CD14-positive monocyte (primary cell): ENCODE data around the gene L3MBTL4. TPM values are rescaled to one million over a fixed set of nuclear protein-coding genes. Genes with fewer than 3 reads are reported as not detected.

Experiments used
- DNase-seq, 3 donors: peaks; one replicate each; pipeline ENCODE4 v3.0.0-alpha.2; 2011 to 2022
- H2AFZ ChIP-seq: 2 replicates; pipeline ENCODE4 v1.6.0; 2012; ENCODE audit warnings: mild to moderate bottlenecking, low read depth, low read length, inconsistent platforms; ENCODE audit not compliant: insufficient read depth, poor library complexity, severe bottlenecking
- H3K27ac ChIP-seq, 2 donors: 1 replicate in 1 of 2; 2 replicates in 1 of 2; pipeline ENCODE4 v1.5.1; 2012 to 2013; ENCODE audit warnings: low read length in 2 of 2, control low read depth in 1 of 2, inconsistent platforms in 1 of 2, low read depth in 1 of 2, mild to moderate bottlenecking in 1 of 2
- H3K27me3 ChIP-seq, 2 donors: one replicate each; pipeline versions ENCODE4 v1.6.0 to v1.6.1; 2011 to 2013; ENCODE audit warnings: low read length in 2 of 2; ENCODE audit not compliant: control insufficient read depth in 2 of 2, insufficient read depth in 2 of 2
- H3K36me3 ChIP-seq, 2 donors: replicated peaks in 1 of 2; 1 replicate in 1 of 2; 2 replicates in 1 of 2; pipeline versions ENCODE4 v1.5.1 to v1.6.1; 2012 to 2013; ENCODE audit warnings: low read length in 2 of 2, control low read depth in 1 of 2, inconsistent platforms in 1 of 2, mild to moderate bottlenecking in 1 of 2; ENCODE audit not compliant: insufficient read depth in 2 of 2, control insufficient read depth in 1 of 2
- H3K4me1 ChIP-seq, 2 donors: 1 replicate in 1 of 2; 2 replicates in 1 of 2; pipeline versions ENCODE4 v1.5.1 to v1.6.1; 2012 to 2013; ENCODE audit warnings: low read length in 2 of 2, control low read depth in 1 of 2, inconsistent platforms in 1 of 2, mild to moderate bottlenecking in 1 of 2, moderate library complexity in 1 of 2; ENCODE audit not compliant: insufficient read depth in 2 of 2, control insufficient read depth in 1 of 2
- H3K4me2 ChIP-seq: replicated peaks from 2 replicates; pipeline ENCODE3; 2012; ENCODE audit warnings: low read length, moderate library complexity, mild to moderate bottlenecking; ENCODE audit not compliant: poor library complexity, severe bottlenecking; ENCODE audit errors: extremely low read depth
- H3K4me3 ChIP-seq, 3 experiments: fragments of 200-600 bp in 1 of 3; sonication (generic) in 1 of 3; replicated peaks in 1 of 3; 1 replicate in 2 of 3; 2 replicates in 1 of 3; pipeline ENCODE4 v1.5.1; 2011 to 2013; ENCODE audit warnings: low read length in 3 of 3, mild to moderate bottlenecking in 3 of 3, control low read depth in 2 of 3, low read depth in 2 of 3, inconsistent platforms in 1 of 3, moderate library complexity in 1 of 3
- H3K79me2 ChIP-seq: 2 replicates; pipeline ENCODE4 v1.6.0; 2012; ENCODE audit warnings: mild to moderate bottlenecking, control low read depth, inconsistent platforms, low read length, moderate library complexity; ENCODE audit not compliant: insufficient read depth
- H3K9ac ChIP-seq: 2 replicates; pipeline ENCODE4 v1.6.0; 2017; ENCODE audit warnings: low read length, mild to moderate bottlenecking; ENCODE audit not compliant: insufficient read depth, poor library complexity, severe bottlenecking
- H3K9me3 ChIP-seq, 2 donors: replicated peaks in 1 of 2; 1 replicate in 1 of 2; 2 replicates in 1 of 2; pipeline versions ENCODE4 v1.5.1 to v1.6.1; 2012 to 2013; ENCODE audit warnings: low read length in 2 of 2, control low read depth in 1 of 2; ENCODE audit not compliant: control insufficient read depth in 1 of 2, insufficient read depth in 1 of 2
- H4K20me1 ChIP-seq: 2 replicates; pipeline ENCODE4 v1.6.0; 2012; ENCODE audit warnings: mild to moderate bottlenecking, low read length, control low read depth, moderate library complexity; ENCODE audit not compliant: insufficient read depth
- H3K27ac Mint-ChIP-seq, 7 donors: one replicate each; pipeline ENCODE4 v1.8.0; 2020; ENCODE audit warnings: mild to moderate bottlenecking in 7 of 7, mixed read lengths in 7 of 7, moderate library complexity in 6 of 7, inconsistent platforms in 2 of 7
- H3K27me3 Mint-ChIP-seq, 3 donors: one replicate each; pipeline ENCODE4 v1.8.0; 2021 to 2022; ENCODE audit warnings: low read depth in 3 of 3, mild to moderate bottlenecking in 3 of 3, mixed read lengths in 3 of 3, moderate library complexity in 3 of 3, inconsistent platforms in 1 of 3
- H3K36me3 Mint-ChIP-seq, 2 donors: one replicate each; pipeline ENCODE4 v1.8.0; 2020; ENCODE audit warnings: mixed read lengths in 2 of 2, inconsistent platforms in 1 of 2, mild to moderate bottlenecking in 1 of 2
- H3K4me1 Mint-ChIP-seq: one replicate; pipeline ENCODE4 v1.8.0; 2020; ENCODE audit warnings: mild to moderate bottlenecking, mixed read lengths
- H3K4me3 Mint-ChIP-seq, 2 donors: one replicate each; pipeline ENCODE4 v1.8.0; 2020; ENCODE audit warnings: mild to moderate bottlenecking in 2 of 2, mixed read lengths in 2 of 2, moderate library complexity in 1 of 2
- H3K9me3 Mint-ChIP-seq, 7 donors: one replicate each; pipeline ENCODE4 v1.8.0; 2020 to 2022; ENCODE audit warnings: mixed read lengths in 7 of 7, mild to moderate bottlenecking in 6 of 7, moderate library complexity in 6 of 7, inconsistent platforms in 2 of 7
- CTCF ChIP-seq: fragments of 200-600 bp; IDR thresholded peaks from one replicate; pipeline ENCODE4 v1.8.0; 2022; ENCODE audit warnings: antibody characterized with exemption, mild to moderate bottlenecking
- WGBS: methylation state at CpG from one replicate; pipeline ENCODE4 v1.1.5; 2013; ENCODE audit warnings: missing lambda C conversion rate; ENCODE audit not compliant: insufficient coverage; 5-methylcytosine and 5-hydroxymethylcytosine counted together
- intact Hi-C, 2 donors: fragments of 100-400 bp; cut with micrococcal nuclease; formaldehyde crosslinking; loops; one replicate each; pipeline versions ENCODE4 v1.15.0 to v1.15.1; 2023
- polyA plus RNA-seq, 3 donors: library from polyadenylated mRNA; depleted of rRNA in 1 of 3; unstranded in 2 of 3; stranded (reverse) in 1 of 3; fragments of 300-500 nt in 2 of 3; fragments of >200 nt in 1 of 3; fragmentation: Illumina TruSeq in 2 of 3; gene quantifications; 1 replicate in 2 of 3; 2 replicates in 1 of 3; pipeline ENCODE4 v1.2.3, GENCODE V29; 2012 to 2021

L3MBTL4 gene
- polyA plus RNA-seq, 3 donors, result 0.55 to 1.2 (median 0.72) TPM

GRCh38 chr18:6249788-6250187 is 164.9 kb downstream of the L3MBTL4 start:
- H3K9ac ChIP-seq, result no peak overlapping the region
- no peaks in the 10 kb centered on the region for H3K4me1 ChIP-seq
- no CpG with 5 or more reads among the region's 4 CpGs for WGBS
- Mint-ChIP-seq H3K27ac (peak overlapping the region in 1 of 7 donors; percentile 9), H3K4me3 (no peak overlapping the region), H3K4me1 (peaks cover 6% of the 10 kb centered on the region), H3K36me3 (no peaks in the 10 kb centered on the region), H3K27me3 (peaks cover 0 to 1% (median 0%) of the 10 kb centered on the region in 3 donors), H3K9me3 (peaks cover 0 to 2% (median 0%) of the 10 kb centered on the region in 7 donors)
- H3K9me3 ChIP-seq, result no peaks in the 10 kb centered on the region
- no peak overlapping the region for H2AFZ ChIP-seq
- H3K36me3 ChIP-seq, result no peaks in the 10 kb centered on the region
- no peak for TF ChIP-seq CTCF
- H3K79me2 ChIP-seq, result no peaks in the 10 kb centered on the region
- no peak for DNase-seq
- no peaks in the 10 kb centered on the region for H3K27me3 ChIP-seq
- intact Hi-C loops, result no loop called here
- H3K4me3 ChIP-seq, result no peak overlapping the region
- no peak overlapping the region for H3K4me2 ChIP-seq
- H4K20me1 ChIP-seq, result no peaks in the 10 kb centered on the region
- H3K27ac ChIP-seq, result no peak overlapping the region

GRCh38 chr18:6249170-6249569 is 165.5 kb downstream of the L3MBTL4 start:
- Histone ChIP-seq H3K79me2 (no peaks in the 10 kb centered on the region), H3K9me3 (no peaks in the 10 kb centered on the region), H3K4me3 (no peak overlapping the region), H2AFZ (no peak overlapping the region), H3K4me1 (no peaks in the 10 kb centered on the region), H3K4me2 (no peak overlapping the region), H3K36me3 (no peaks in the 10 kb centered on the region), H3K9ac (no peak overlapping the region), H4K20me1 (no peaks in the 10 kb centered on the region), H3K27ac (no peak overlapping the region), H3K27me3 (no peaks in the 10 kb centered on the region)
- no peak for TF ChIP-seq CTCF
- Mint-ChIP-seq H3K4me1 (peaks cover 4% of the 10 kb centered on the region), H3K9me3 (peaks cover 0 to 2% (median 0%) of the 10 kb centered on the region in 7 donors), H3K27me3 (peaks cover 0 to 1% (median 0%) of the 10 kb centered on the region in 3 donors), H3K4me3 (no peak overlapping the region), H3K27ac (peak overlapping the region in 1 of 7 donors; percentile 19), H3K36me3 (no peaks in the 10 kb centered on the region)
- DNase-seq, result no peak
- no CpG with 5 or more reads among the region's 2 CpGs for WGBS
- intact Hi-C loops, result no loop called here
